Coronary artery (tissue), 2 donors: ENCODE data around the gene CPZ.

Experiments used
- DNase-seq: peaks from one replicate; pipeline ENCODE4 v3.0.0-alpha.2; 2017; ENCODE audit warnings: low spot score
- H3K27ac ChIP-seq, 2 donors: fragments of 200-600 bp; sonication (generic); one replicate each; pipeline ENCODE4 v1.5.1; 2016 to 2019
- H3K4me3 ChIP-seq: fragments of 200-600 bp; sonication (generic); 2 replicates; pipeline ENCODE4 v1.5.1; 2016; ENCODE audit warnings: mild to moderate bottlenecking, moderate library complexity
- TF ChIP-seq, protein P1 (sequence below): fragments of 200-600 bp; sonication (generic); IDR thresholded peaks from one replicate; pipeline ENCODE4 v1.5.1; 2019; ENCODE audit warnings: antibody characterized with exemption

CPZ gene

DNA sequence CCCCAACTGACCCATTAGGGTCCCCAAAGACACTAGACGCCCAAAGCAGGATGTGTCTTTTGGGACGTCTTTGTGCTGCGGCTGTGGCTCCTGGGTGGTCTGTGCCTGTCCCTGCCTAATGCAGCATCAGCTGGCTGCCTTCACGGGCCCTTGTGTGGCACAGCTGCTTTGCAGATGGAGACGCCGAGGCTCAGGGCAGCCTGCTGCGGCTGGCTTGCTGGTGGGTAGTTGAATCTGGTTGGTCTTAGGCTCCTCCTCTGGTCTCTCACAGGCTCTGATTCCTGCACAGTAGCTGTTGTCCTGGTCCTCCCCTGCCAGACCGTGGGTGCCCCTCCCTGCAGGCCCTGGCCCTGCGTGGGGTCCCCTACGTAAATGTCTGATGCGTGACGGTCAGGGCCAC is 8.1 kb downstream of the CPZ start:
- Histone ChIP-seq H3K4me3 (no peak overlapping the region), H3K27ac (no peak overlapping the region)
- TF ChIP-seq, protein P1, sequence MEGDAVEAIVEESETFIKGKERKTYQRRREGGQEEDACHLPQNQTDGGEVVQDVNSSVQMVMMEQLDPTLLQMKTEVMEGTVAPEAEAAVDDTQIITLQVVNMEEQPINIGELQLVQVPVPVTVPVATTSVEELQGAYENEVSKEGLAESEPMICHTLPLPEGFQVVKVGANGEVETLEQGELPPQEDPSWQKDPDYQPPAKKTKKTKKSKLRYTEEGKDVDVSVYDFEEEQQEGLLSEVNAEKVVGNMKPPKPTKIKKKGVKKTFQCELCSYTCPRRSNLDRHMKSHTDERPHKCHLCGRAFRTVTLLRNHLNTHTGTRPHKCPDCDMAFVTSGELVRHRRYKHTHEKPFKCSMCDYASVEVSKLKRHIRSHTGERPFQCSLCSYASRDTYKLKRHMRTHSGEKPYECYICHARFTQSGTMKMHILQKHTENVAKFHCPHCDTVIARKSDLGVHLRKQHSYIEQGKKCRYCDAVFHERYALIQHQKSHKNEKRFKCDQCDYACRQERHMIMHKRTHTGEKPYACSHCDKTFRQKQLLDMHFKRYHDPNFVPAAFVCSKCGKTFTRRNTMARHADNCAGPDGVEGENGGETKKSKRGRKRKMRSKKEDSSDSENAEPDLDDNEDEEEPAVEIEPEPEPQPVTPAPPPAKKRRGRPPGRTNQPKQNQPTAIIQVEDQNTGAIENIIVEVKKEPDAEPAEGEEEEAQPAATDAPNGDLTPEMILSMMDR = no peak
- DNase-seq = no peak

DNA sequence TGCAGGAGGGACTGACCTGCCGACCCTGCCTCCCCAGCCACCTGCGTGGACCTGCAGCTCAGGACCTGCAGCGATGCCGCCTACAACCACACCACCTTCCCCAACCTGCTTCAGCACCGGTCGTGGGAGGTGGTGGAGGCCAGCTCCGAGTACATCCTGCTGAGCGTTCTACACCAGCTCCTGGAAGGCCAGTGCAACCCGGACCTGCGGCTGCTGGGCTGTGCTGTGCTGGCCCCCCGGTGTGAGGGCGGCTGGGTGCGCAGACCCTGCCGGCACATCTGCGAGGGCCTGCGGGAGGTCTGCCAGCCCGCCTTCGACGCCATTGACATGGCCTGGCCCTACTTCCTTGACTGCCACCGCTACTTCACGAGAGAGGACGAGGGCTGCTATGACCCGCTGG is 8.5 kb downstream of the CPZ start:
- DNase-seq = no peak
- TF ChIP-seq, protein P1 = no peak
- H3K4me3 ChIP-seq = no peak overlapping the region
- no peak overlapping the region for H3K27ac ChIP-seq

- Histone ChIP-seq H3K4me3 (no peak overlapping the region), H3K27ac (no peak overlapping the region)
- TF ChIP-seq, protein P1 = no peak
- no peak for DNase-seq
Observed at GRCh38 chr4:8601556-8601955, 9.0 kb downstream of the CPZ start.

DNA sequence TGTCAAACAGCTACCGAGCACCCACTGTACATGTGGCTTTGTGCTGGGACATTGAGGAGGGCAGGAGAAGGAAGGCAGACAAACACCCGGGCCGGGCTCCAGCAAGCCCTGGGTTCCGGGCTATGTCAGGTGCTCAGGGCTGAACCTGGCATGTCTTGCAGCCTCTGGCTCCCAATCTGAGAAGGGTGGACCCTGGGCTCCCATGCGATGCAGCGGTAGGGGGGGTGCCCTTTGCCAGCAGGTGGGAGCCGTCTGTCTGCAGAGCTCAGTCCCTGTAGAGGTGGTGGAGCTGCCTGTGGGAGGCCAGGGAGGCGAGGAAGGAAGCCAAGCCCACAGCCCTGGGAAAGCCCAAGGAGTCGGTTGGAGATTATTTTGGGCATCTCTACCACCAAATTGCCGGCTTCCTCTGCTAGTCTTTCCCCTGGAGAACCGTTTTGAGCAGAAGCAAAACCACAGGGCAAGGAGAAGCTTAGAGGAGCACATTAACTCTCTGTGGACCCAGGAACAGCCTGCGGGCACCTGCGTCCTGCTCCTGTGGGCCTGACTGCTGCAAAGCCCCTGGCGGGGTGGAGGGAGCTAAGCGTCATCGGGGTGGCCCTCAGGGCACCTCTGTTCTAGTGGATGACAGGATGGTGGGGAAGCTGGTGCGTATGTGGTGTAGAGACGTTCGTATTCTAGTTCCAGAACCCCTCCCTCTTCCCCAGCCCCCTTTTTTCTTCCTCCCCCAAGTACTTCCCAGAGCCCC is 10.3 kb downstream of the CPZ start:
- TF ChIP-seq, protein P1 = no peak
- H3K27ac ChIP-seq = no peak overlapping the region
- no peak overlapping the region for H3K4me3 ChIP-seq
- no peak for DNase-seq

DNA sequence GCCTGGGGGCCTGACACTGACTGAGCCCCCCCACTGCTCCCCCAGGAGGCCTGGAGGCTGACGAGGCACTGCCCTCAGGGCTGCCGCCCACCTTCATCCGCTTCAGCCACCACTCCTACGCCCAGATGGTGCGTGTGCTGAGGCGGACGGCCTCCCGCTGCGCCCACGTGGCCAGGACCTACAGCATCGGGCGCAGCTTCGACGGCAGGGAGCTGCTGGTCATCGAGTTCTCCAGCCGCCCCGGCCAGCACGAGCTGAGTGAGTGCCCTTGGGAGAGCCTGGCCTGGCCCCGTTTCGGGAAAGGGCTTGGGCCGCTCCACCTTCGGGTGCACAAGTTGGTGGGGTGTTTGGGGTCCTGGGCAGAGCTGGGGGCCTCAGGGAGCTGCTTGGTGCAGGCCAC is 11.4 kb downstream of the CPZ start:
- Histone ChIP-seq H3K4me3 (no peak overlapping the region), H3K27ac (no peak overlapping the region)
- DNase-seq = no peak
- TF ChIP-seq, protein P1 = no peak

DNA sequence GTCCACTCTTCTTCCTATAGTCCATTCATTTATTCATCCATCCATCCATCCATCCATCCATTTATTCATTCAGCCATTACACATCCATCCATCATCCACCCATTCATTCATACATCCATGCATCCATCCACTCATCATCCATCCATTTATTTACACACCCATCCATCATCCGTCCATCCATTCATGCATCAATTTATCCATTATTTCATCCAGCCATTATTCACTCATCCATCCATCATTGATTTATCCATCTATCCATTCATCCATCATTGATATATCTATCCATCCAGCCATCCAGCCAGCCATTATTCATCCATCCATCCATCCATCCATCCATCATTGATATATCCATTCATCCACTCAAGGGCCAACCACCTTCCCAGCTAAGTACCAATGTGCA is 12.7 kb downstream of the CPZ start:
- Histone ChIP-seq H3K4me3 (no peak overlapping the region), H3K27ac (no peak overlapping the region)
- no peak for DNase-seq
- TF ChIP-seq, protein P1 = no peak

DNA sequence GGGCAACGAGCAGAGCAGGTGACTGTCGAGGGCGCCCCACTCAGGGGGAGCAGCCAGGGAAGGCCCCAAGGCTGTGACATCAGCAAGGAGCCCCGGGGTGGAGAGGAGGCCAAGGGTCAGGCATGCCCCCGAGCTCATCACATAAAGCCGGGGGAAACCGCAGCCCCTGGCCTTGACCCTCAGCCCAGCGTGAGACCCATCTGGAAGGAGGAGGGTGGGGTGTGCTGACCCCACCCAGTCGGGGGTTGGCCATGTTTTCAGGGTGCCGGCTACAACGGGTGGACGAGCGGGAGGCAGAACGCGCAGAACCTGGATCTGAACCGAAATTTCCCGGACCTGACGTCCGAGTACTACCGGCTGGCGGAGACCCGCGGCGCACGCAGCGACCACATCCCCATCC is 13.9 kb downstream of the CPZ start:
- no peak for DNase-seq
- TF ChIP-seq, protein P1 = no peak
- Histone ChIP-seq H3K4me3 (no peak overlapping the region), H3K27ac (no peak overlapping the region)
